Liver (tissue), 9 donors: ENCODE results near the gene ADSS2. TPM values are rescaled to one million over a fixed set of nuclear protein-coding genes. Genes with fewer than 3 reads are reported as not detected.

Source experiments
- DNase-seq: peaks from one replicate; pipeline ENCODE4 v3.0.0-alpha.2; 2017; ENCODE audit warnings: low spot score
- H3K27ac ChIP-seq, 2 donors: one replicate each; pipeline ENCODE4 v1.7.0; 2013; ENCODE audit warnings: inconsistent platforms in 2 of 2, low read length in 2 of 2, control low read depth in 1 of 2, low read depth in 1 of 2, mild to moderate bottlenecking in 1 of 2
- H3K27me3 ChIP-seq, 4 donors: one replicate each; pipeline versions ENCODE4 v1.6.1 to v1.7.0; 2013; ENCODE audit warnings: low read length in 3 of 4, inconsistent platforms in 1 of 4, mild to moderate bottlenecking in 1 of 4, moderate library complexity in 1 of 4; ENCODE audit not compliant: control insufficient read depth in 4 of 4, insufficient read depth in 4 of 4
- H3K36me3 ChIP-seq, 4 donors: one replicate each; pipeline versions ENCODE4 v1.6.1 to v1.7.0; 2013; ENCODE audit warnings: low read length in 3 of 4, mild to moderate bottlenecking in 3 of 4, low read depth in 1 of 4, moderate library complexity in 1 of 4; ENCODE audit not compliant: control insufficient read depth in 4 of 4, insufficient read depth in 3 of 4
- H3K4me1 ChIP-seq, 4 donors: one replicate each; pipeline versions ENCODE4 v1.6.1 to v1.7.0; 2013; ENCODE audit warnings: low read length in 3 of 4, mild to moderate bottlenecking in 3 of 4, moderate library complexity in 1 of 4; ENCODE audit not compliant: control insufficient read depth in 4 of 4, insufficient read depth in 4 of 4
- H3K4me3 ChIP-seq, 3 donors: one replicate each; pipeline versions ENCODE4 v1.6.1 to v1.7.0; 2013; ENCODE audit warnings: low read length in 3 of 3, control low read depth in 1 of 3, low read depth in 1 of 3, mild to moderate bottlenecking in 1 of 3
- H3K9ac ChIP-seq, 2 donors: one replicate each; pipeline ENCODE4 v1.7.0; 2013; ENCODE audit warnings: low read length in 2 of 2, mild to moderate bottlenecking in 2 of 2, moderate library complexity in 2 of 2, control low read depth in 1 of 2, low read depth in 1 of 2
- H3K9me3 ChIP-seq, 4 donors: one replicate each; pipeline versions ENCODE4 v1.6.1 to v1.7.0; 2013; ENCODE audit warnings: low read length in 3 of 4; ENCODE audit not compliant: control insufficient read depth in 4 of 4
- ATF3 ChIP-seq: IDR thresholded peaks from 2 replicates; pipeline ENCODE4 v1.6.1; 2016; ENCODE audit warnings: antibody characterized with exemption
- CTCF ChIP-seq: fragments of 150-350 bp; IDR thresholded peaks from 2 replicates; pipeline ENCODE4 v1.5.1; 2017; ENCODE audit warnings: improper control_type of control experiment, low read depth, low read length; ENCODE audit not compliant: missing input control
- EGR1 ChIP-seq, 2 donors: IDR thresholded peaks; 2 replicates each; pipeline ENCODE4 v1.6.1; 2016 to 2018; ENCODE audit warnings: antibody characterized with exemption in 2 of 2, low read depth in 2 of 2
- FOXA1 ChIP-seq: IDR thresholded peaks from 2 replicates; pipeline ENCODE4 v1.6.1; 2016; ENCODE audit warnings: antibody characterized with exemption
- FOXA2 ChIP-seq: IDR thresholded peaks from 2 replicates; pipeline ENCODE4 v1.6.1; 2016; ENCODE audit warnings: antibody characterized with exemption
- GABPA ChIP-seq, 2 donors: IDR thresholded peaks in 1 of 2; conservative IDR thresholded peaks in 1 of 2; 2 replicates each; pipeline ENCODE4 v1.6.1; 2016; ENCODE audit warnings: antibody characterized with exemption in 2 of 2, mild to moderate bottlenecking in 1 of 2, moderate library complexity in 1 of 2
- HNF4A ChIP-seq, 2 donors: conservative IDR thresholded peaks; 2 replicates each; pipeline ENCODE4 v1.6.1; 2016; ENCODE audit warnings: antibody characterized with exemption in 2 of 2, mild to moderate bottlenecking in 2 of 2
- HNF4G ChIP-seq: IDR thresholded peaks from 2 replicates; pipeline ENCODE4 v1.6.1; 2016; ENCODE audit warnings: antibody characterized with exemption
- JUND ChIP-seq, 2 donors: IDR thresholded peaks; 2 replicates each; pipeline ENCODE4 v1.6.1; 2016; ENCODE audit warnings: antibody characterized with exemption in 2 of 2
- MAX ChIP-seq: IDR thresholded peaks from 2 replicates; pipeline ENCODE4 v1.6.1; 2016; ENCODE audit warnings: antibody characterized with exemption
- NR2F2 ChIP-seq: IDR thresholded peaks from 2 replicates; pipeline ENCODE4 v1.6.1; 2016; ENCODE audit warnings: antibody characterized with exemption
- RAD21 ChIP-seq, 2 donors: IDR thresholded peaks; 2 replicates each; pipeline ENCODE4 v1.6.1; 2016; ENCODE audit warnings: antibody characterized with exemption in 2 of 2, mild to moderate bottlenecking in 2 of 2
- REST ChIP-seq: IDR thresholded peaks from 2 replicates; pipeline ENCODE4 v1.6.1; 2016; ENCODE audit warnings: antibody characterized with exemption, mild to moderate bottlenecking
- RXRA ChIP-seq, 2 donors: IDR thresholded peaks; 2 replicates each; pipeline ENCODE4 v1.6.1; 2017 to 2018; ENCODE audit warnings: antibody characterized with exemption in 2 of 2, mild to moderate bottlenecking in 1 of 2
- SP1 ChIP-seq: IDR thresholded peaks from 2 replicates; pipeline ENCODE4 v1.6.1; 2018; ENCODE audit warnings: antibody characterized with exemption, mild to moderate bottlenecking
- TAF1 ChIP-seq: conservative IDR thresholded peaks from 2 replicates; pipeline ENCODE4 v1.6.1; 2016; ENCODE audit warnings: antibody characterized with exemption, mild to moderate bottlenecking
- YY1 ChIP-seq: IDR thresholded peaks from 2 replicates; pipeline ENCODE4 v1.6.1; 2016; ENCODE audit warnings: antibody characterized with exemption, mild to moderate bottlenecking
- ZBTB33 ChIP-seq: IDR thresholded peaks from 2 replicates; pipeline ENCODE4 v1.6.1; 2016; ENCODE audit warnings: antibody characterized with exemption
- WGBS: extraction: QIAGEN DNeasy Blood & Tissue Kit; methylation state at CpG from one replicate; pipeline ENCODE4 v1.1.7; 2013; 5-methylcytosine and 5-hydroxymethylcytosine counted together
- polyA plus RNA-seq, 2 donors: library from polyadenylated mRNA; stranded (reverse) in 1 of 2; unstranded in 1 of 2; fragments of 200-250 nt in 1 of 2; fragments of >200 nt in 1 of 2; fragmentation: Nextera tagmentation in 1 of 2; extraction: Ambion mirVana in 1 of 2; gene quantifications; one replicate each; pipeline versions ENCODE4 v1.2.1 to v1.2.3, GENCODE V29; 2013 to 2015
- total RNA-seq, 2 donors: library from RNA; depleted of rRNA; stranded (reverse); fragments of >200 nt; gene quantifications; one replicate each; pipeline ENCODE4 v1.2.3, GENCODE V29; 2014
- donor health status: healthy.
- donor health status: healthy.
- donor health status: healthy.
- donor health status: healthy.
- donor health status: healthy.

The ADSS2 gene
- total and polyA plus RNA-seq, 4 donors, result 7.3 to 17.3 (median 12.6) TPM

- H3K9me3 ChIP-seq, result no peaks in the 10 kb centered on the region
- no peaks in the 10 kb centered on the region for H3K4me1 ChIP-seq
- no peak overlapping the region for H3K4me3 ChIP-seq
- DNase-seq, result no peak
- no peaks in the 10 kb centered on the region for H3K27me3 ChIP-seq
- WGBS, result 79% methylated on average over 3 of the region's 3 CpGs
- TF ChIP-seq YY1 (no peak), EGR1 (IDR thresholded peaks at IDR 0.05; ENCODE audit: low read depth in 2 of 2) (no peak), NR2F2 (no peak), MAX (no peak), RAD21 (IDR thresholded peaks at IDR 0.05) (no peak), ATF3 (no peak), SP1 (no peak), HNF4A (conservative IDR thresholded peaks at IDR 0.05) (no peak), GABPA (IDR thresholded peaks at IDR 0.05 in 1 of 2, conservative IDR thresholded peaks at IDR 0.05 in 1 of 2) (no peak), JUND (IDR thresholded peaks at IDR 0.05) (no peak), REST (no peak), FOXA2 (no peak), TAF1 (no peak), FOXA1 (no peak), CTCF (no peak), ZBTB33 (no peak), RXRA (IDR thresholded peaks at IDR 0.05) (no peak), HNF4G (no peak)
- H3K9ac ChIP-seq, result no peak overlapping the region
- H3K27ac ChIP-seq, result no peak overlapping the region
- H3K36me3 ChIP-seq, result no peaks in the 10 kb centered on the region
Measured at GRCh38 chr1:244362476-244362875, 89.2 kb downstream of the ADSS2 start.
